ENCODE data around the gene EML1. TPM values are rescaled to one million over a fixed set of nuclear protein-coding genes. Genes with fewer than 3 reads are reported as not detected.

The EML1 gene
- total and polyA plus RNA-seq, 7 donors, result 3.9 to 148 (median 91.5) TPM

DNA sequence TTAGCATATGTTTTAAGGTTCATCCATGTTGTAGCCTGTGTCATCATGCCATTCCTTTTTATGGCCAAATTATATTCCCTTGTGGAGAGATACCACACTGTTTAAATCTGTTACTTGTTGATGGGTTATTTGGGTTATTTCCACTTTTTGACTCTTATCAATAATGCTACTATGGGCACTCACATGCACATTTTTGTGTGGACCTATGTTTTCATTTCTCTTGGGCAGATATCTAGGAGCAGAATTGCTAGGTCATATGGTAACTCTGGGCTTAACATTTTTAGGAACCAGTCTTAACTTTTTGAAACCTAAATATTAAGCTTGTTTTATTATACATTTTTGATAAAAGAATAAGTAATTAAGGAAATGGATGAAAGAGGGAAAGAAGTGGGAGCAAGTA lies 4.0 kb downstream of the EML1 start:
- intact Hi-C loops (cut with DNase I), result no loop called here
- TF ChIP-seq POLR2A (IDR thresholded peaks at IDR 0.05) (no peak), EP300 (IDR thresholded peaks at IDR 0.05) (no peak), POLR2AphosphoS5 (IDR thresholded peaks at IDR 0.05) (no peak)
- TF ChIP-seq, protein P1, sequence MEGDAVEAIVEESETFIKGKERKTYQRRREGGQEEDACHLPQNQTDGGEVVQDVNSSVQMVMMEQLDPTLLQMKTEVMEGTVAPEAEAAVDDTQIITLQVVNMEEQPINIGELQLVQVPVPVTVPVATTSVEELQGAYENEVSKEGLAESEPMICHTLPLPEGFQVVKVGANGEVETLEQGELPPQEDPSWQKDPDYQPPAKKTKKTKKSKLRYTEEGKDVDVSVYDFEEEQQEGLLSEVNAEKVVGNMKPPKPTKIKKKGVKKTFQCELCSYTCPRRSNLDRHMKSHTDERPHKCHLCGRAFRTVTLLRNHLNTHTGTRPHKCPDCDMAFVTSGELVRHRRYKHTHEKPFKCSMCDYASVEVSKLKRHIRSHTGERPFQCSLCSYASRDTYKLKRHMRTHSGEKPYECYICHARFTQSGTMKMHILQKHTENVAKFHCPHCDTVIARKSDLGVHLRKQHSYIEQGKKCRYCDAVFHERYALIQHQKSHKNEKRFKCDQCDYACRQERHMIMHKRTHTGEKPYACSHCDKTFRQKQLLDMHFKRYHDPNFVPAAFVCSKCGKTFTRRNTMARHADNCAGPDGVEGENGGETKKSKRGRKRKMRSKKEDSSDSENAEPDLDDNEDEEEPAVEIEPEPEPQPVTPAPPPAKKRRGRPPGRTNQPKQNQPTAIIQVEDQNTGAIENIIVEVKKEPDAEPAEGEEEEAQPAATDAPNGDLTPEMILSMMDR (IDR thresholded peaks at IDR 0.05), result no peak
- peak overlapping the region in 1 of 4 donors; percentile 13 for H3K27ac ChIP-seq
- no peak overlapping the region for H3K4me3 ChIP-seq
- H3K4me1 ChIP-seq, result peaks cover 0 to 40% (median 27%) of the 10 kb centered on the region in 4 donors
- no peaks in the 10 kb centered on the region for H3K9me3 ChIP-seq
- no peak for DNase-seq
- no peaks in the 10 kb centered on the region for H3K36me3 ChIP-seq
- no peaks in the 10 kb centered on the region for H3K27me3 ChIP-seq

DNA sequence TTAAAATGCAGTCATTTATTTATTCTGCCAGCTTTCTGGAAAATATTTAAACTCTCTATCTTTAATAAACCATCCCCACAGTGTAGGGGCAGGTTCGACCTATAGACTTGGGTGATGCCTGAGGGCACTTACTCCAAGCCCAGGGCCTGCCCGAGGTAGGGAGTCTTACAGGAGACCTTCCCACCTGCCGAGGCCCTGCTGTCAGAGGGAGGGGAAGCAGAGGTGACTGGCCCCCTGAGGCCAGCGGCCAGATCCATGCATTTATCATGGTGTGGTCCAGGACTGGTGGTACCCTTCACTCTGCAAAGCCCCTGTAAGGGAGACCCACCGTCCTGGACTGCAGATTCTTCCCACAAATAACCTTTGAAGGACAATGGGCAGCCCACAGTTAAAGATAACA lies 7.6 kb downstream of the EML1 start:
- intact Hi-C loops (cut with DNase I), result no loop called here
- no peak for DNase-seq
- TF ChIP-seq, protein P1 (IDR thresholded peaks at IDR 0.05), result no peak
- TF ChIP-seq POLR2AphosphoS5 (IDR thresholded peaks at IDR 0.05) (no peak), POLR2A (IDR thresholded peaks at IDR 0.05) (no peak), EP300 (IDR thresholded peaks at IDR 0.05) (no peak)
- Histone ChIP-seq H3K36me3 (no peaks in the 10 kb centered on the region), H3K27me3 (no peaks in the 10 kb centered on the region), H3K9me3 (no peaks in the 10 kb centered on the region), H3K27ac (no peak overlapping the region), H3K4me1 (peaks cover 0 to 30% (median 13%) of the 10 kb centered on the region in 4 donors), H3K4me3 (no peak overlapping the region)
- WGBS, 2 donors, result 62 to 80% methylated on average over 5 of the region's 5 CpGs

DNA sequence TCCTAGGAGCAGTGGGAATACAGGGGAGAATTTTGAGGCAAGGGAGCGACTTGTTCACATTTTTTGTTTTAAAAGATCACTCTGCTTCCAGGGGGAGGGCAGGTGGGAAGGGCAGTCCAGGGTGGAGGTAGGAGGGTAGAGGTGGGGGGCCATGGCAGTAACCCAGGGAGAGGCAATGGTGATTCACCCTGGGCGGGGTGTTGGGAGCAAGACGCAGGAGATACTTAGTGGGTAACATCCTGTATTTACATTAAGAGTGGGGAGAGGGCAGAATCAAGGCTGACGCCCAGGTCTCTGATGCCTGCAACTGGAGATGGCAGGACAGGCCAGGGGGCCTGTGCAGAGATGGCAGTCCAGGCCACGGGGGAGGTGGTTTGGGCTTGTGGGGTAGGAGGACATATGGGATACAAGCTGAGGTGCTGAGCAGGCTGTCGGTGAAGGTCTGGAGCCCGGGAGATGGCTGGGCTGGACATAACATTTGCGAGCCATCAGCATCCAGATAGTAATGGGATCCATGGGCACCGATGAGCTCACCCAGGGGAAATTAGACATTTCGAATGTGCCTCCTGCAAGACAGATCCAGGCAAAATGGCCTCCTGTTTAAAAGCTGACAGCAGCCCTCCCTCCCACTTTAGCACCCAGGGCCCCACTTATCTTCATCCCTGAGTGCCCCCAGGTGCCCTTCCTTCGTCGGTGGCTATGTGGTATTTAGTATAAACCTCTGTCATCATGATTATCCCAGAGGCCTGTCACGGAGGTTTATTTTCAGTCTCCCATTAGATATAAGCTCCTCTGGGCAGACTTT lies 9.3 kb downstream of the EML1 start:
- TF ChIP-seq POLR2A (IDR thresholded peaks at IDR 0.05), result no peak
- TF ChIP-seq POLR2AphosphoS5 (IDR thresholded peaks at IDR 0.05), result no peak
- TF ChIP-seq, protein P1 (IDR thresholded peaks at IDR 0.05), result no peak
- no peak for TF ChIP-seq EP300 (IDR thresholded peaks at IDR 0.05)
- no peaks in the 10 kb centered on the region for H3K36me3 ChIP-seq
- peaks cover 0 to 34% (median 21%) of the 10 kb centered on the region in 4 donors for H3K4me1 ChIP-seq
- H3K27ac ChIP-seq, result no peak overlapping the region
- no peaks in the 10 kb centered on the region for H3K9me3 ChIP-seq
- intact Hi-C loops (cut with DNase I), result no loop called here
- WGBS, 2 donors, result 77 to 78% methylated on average over 13 of the region's 13 CpGs
- no peaks in the 10 kb centered on the region for H3K27me3 ChIP-seq
- DNase-seq, result no peak
- no peak overlapping the region for H3K4me3 ChIP-seq

DNA sequence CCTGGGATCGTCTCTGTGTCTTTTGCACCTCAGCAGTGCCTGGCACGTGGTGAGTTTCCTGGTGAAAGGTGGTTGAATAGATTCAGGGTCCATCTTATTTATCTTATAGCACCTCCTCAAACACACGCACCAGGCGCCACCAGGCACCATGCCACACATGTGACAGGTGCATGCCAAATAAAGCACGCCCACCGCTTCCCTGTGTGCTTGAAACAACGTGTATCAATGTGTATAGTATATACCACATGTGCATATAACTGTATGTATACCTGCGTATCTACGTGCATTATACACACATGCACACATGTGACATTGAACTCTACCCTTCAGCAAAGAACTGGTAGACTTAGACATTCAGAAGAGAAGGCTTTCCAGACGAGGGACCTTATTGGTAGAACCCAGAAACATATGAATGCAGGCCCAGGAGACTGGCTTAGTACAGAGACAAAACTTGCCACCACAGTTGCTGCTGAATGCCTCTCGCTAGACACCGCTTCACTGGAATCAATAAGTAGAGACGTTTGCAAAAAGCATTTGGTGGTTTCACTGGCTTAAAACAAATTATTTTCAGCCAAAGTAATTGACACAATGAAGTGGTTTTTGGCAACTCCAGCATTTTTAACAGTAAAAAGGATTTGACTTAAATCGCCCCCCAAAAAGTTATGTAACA lies 10.0 kb downstream of the EML1 start:
- intact Hi-C loops (cut with DNase I), result no loop called here
- no peak overlapping the region for H3K4me3 ChIP-seq
- TF ChIP-seq, protein P1 (IDR thresholded peaks at IDR 0.05), result no peak
- TF ChIP-seq POLR2AphosphoS5 (IDR thresholded peaks at IDR 0.05) (no peak), EP300 (IDR thresholded peaks at IDR 0.05) (no peak)
- no peaks in the 10 kb centered on the region for H3K36me3 ChIP-seq
- WGBS, 2 donors, result 60 to 81% methylated on average over 14 of the region's 14 CpGs
- DNase-seq, result no peak
- H3K9me3 ChIP-seq, result no peaks in the 10 kb centered on the region
- peaks cover 0 to 38% (median 28%) of the 10 kb centered on the region in 4 donors for H3K4me1 ChIP-seq
- H3K27ac ChIP-seq, result no peak overlapping the region
- no peaks in the 10 kb centered on the region for H3K27me3 ChIP-seq
